ENCODE measurements around the gene KAT5. TPM values are rescaled to one million over a fixed set of nuclear protein-coding genes. Genes with fewer than 3 reads are reported as not detected.

Gene KAT5
- total and polyA plus RNA-seq, 8 donors, result 13.3 to 99.1 (median 56.1) TPM

GRCh38 chr11:65699306-65699705 lies 12.7 kb upstream of the KAT5 start:
- H3K27me3 ChIP-seq, result no peaks in the 10 kb centered on the region
- no peak overlapping the region for H3K4me3 ChIP-seq
- no peaks in the 10 kb centered on the region for H3K36me3 ChIP-seq
- H3K27ac ChIP-seq, result no peak overlapping the region
- H3K9me3 ChIP-seq, result no peaks in the 10 kb centered on the region
- no peak for DNase-seq
- intact Hi-C loops (cut with DNase I; ENCODE audit: low total_unique reads), result no loop called here
- TF ChIP-seq POLR2AphosphoS5 (IDR thresholded peaks at IDR 0.05), result no peak
- TF ChIP-seq CTCF (IDR thresholded peaks at IDR 0.05), result no peak
- TF ChIP-seq EP300 (IDR thresholded peaks at IDR 0.05), result no peak
- no peak for TF ChIP-seq POLR2A (IDR thresholded peaks at IDR 0.05)
- WGBS, 5 donors, result 83 to 88% (median 86%) methylated on average over 7 of the region's 7 CpGs
- peaks cover 7 to 27% (median 20%) of the 10 kb centered on the region in 4 donors for H3K4me1 ChIP-seq

GRCh38 chr11:65700399-65700798 lies 11.7 kb upstream of the KAT5 start:
- WGBS, 5 donors, result 66 to 88% (median 80%) methylated on average over 3 of the region's 3 CpGs
- no peak overlapping the region for H3K4me3 ChIP-seq
- peaks cover 3 to 16% (median 13%) of the 10 kb centered on the region in 4 donors for H3K4me1 ChIP-seq
- H3K36me3 ChIP-seq, result no peaks in the 10 kb centered on the region
- H3K27me3 ChIP-seq, result no peaks in the 10 kb centered on the region
- H3K27ac ChIP-seq, result no peak overlapping the region
- no peaks in the 10 kb centered on the region for H3K9me3 ChIP-seq
- intact Hi-C loops (cut with DNase I; ENCODE audit: low total_unique reads), result loop anchor here (10.0 kb wide), 1 partner anchor 76 kb away; no protein-coding TSS in a partner anchor
- TF ChIP-seq EP300 (IDR thresholded peaks at IDR 0.05) (no peak), POLR2AphosphoS5 (IDR thresholded peaks at IDR 0.05) (no peak), CTCF (IDR thresholded peaks at IDR 0.05) (no peak), POLR2A (IDR thresholded peaks at IDR 0.05) (no peak)
- no peak for DNase-seq

GRCh38 chr11:65701686-65702085 lies 10.4 kb upstream of the KAT5 start:
- intact Hi-C loops (cut with DNase I; ENCODE audit: low total_unique reads), result loop anchor here (10.0 kb wide), 1 partner anchor 77 kb away; no protein-coding TSS in a partner anchor

GRCh38 chr11:65703846-65704245 lies 8.2 kb upstream of the KAT5 start:
- TF ChIP-seq POLR2AphosphoS5 (IDR thresholded peaks at IDR 0.05) (no peak), EP300 (IDR thresholded peaks at IDR 0.05) (no peak), POLR2A (IDR thresholded peaks at IDR 0.05) (no peak), CTCF (IDR thresholded peaks at IDR 0.05) (no peak)
- intact Hi-C loops (cut with DNase I; ENCODE audit: low total_unique reads), result loop anchor here (10.0 kb wide), 1 partner anchor 79 kb away; no protein-coding TSS in a partner anchor

More at GRCh38 chr11:65701686-65702085, 10.4 kb upstream of the KAT5 start:
- no peak for DNase-seq
- Histone ChIP-seq H3K27ac (no peak overlapping the region), H3K4me1 (peaks cover 0 to 8% (median 4%) of the 10 kb centered on the region in 4 donors), H3K36me3 (no peaks in the 10 kb centered on the region), H3K9me3 (no peaks in the 10 kb centered on the region), H3K27me3 (no peaks in the 10 kb centered on the region), H3K4me3 (no peak overlapping the region)
- TF ChIP-seq CTCF (IDR thresholded peaks at IDR 0.05) (no peak), POLR2A (IDR thresholded peaks at IDR 0.05) (no peak), POLR2AphosphoS5 (IDR thresholded peaks at IDR 0.05) (no peak), EP300 (IDR thresholded peaks at IDR 0.05) (no peak)
- 82 to 93% (median 87%) methylated on average over 1 of the region's 1 CpG for WGBS, 5 donors

More at GRCh38 chr11:65703846-65704245, 8.2 kb upstream of the KAT5 start:
- DNase-seq, result no peak
- Histone ChIP-seq H3K4me3 (no peak overlapping the region), H3K36me3 (no peaks in the 10 kb centered on the region), H3K4me1 (peaks cover 0 to 6% (median 3%) of the 10 kb centered on the region in 4 donors), H3K27me3 (no peaks in the 10 kb centered on the region), H3K27ac (no peak overlapping the region), H3K9me3 (no peaks in the 10 kb centered on the region)
- WGBS, 5 donors, result 71 to 78% (median 74%) methylated on average over 4 of the region's 4 CpGs
